ENCODE data around the gene CLASP1. TPM values are rescaled to one million over a fixed set of nuclear protein-coding genes. Genes with fewer than 3 reads are reported as not detected.
"Not testable (repeated sequence)": the region's sequence is repeated elsewhere in the genome, so short reads cannot be mapped to it uniquely, and the experiment has no call there.

CLASP1 gene
- total RNA-seq, 1 donor from 2014 or later, result 66.3 TPM

DNA sequence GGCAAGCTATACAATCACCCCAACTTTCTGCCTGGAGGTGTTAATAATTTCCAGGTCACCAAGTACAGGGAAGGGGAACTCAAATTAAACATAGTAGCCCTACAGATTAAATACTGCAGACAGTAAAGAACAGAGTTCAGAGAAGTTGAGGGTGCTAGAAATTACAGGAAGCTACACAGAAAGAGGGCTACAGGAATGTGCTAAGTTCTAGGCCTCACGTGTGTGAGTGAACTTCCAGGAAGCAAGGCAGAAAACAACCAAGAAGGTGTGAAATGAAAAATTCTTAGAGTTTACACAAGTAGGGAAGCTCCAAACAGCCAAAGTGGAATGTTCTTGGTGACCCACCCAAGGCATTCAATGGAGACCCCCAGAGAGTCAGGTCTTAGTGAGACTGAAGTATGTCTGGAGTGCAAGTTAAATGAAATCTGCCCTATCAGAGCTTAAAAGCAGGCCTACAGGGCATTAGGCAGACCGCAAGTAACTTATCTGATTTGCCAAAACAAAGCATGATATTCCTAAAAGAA is 176.7 kb downstream of the CLASP1 start:
- intact Hi-C loops (cut with DNase I), result no loop called here
- DNase-seq (ENCODE audit: missing footprints) (no peak), ATAC-seq (no peak)

DNA sequence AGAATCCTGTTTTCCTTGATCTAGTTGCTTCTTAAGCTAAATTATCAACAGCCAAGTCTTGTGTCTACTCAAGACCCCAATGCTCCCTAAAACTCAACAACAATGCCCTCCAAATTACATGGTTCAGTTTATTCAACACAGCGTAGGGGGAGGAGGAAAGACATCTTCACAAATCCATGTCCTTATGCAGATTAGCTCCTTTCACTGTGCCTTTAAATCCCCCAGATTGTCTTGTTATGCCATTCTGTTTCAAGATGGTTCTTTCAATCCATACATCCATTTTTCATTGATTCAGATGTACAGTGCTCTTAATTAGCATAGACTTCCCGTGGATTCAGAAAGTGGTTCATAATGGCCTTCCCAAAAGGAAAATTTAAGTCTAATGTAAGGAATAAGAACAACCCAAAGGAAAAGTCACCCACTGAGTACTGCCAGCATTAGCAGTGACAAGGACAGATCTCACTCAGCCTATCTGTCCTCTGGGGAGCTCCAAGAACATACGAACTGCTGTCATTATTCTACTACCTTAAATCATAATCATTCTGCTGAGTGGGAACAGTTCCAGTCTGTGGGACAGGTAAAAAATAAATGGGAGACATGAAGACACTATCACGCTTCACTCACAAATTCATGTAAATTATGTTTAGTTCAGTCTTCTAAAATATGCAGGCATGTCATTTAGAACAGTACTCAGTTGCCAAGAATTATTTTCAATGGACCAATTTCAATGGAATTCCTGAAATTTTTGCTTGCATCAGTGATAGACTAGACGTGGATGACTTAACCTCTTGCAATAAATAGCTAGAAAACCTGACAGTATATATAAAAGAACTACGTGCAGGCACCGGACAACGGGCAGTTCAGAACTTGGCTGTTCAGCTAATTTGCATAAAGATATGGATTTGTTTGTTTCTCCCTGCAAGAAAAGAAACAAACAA is 177.5 kb downstream of the CLASP1 start:
- DNase-seq (ENCODE audit: missing footprints) (no peak), ATAC-seq (peak; percentile 39)
- intact Hi-C loops (cut with DNase I), result no loop called here

GRCh38 chr2:121470917-121471316 is 178.3 kb downstream of the CLASP1 start:
- DNase-seq (ENCODE audit: missing footprints) (no peak), ATAC-seq (no peak)
- intact Hi-C loops (cut with DNase I), result no loop called here

GRCh38 chr2:121469356-121469755 is 179.9 kb downstream of the CLASP1 start:
- intact Hi-C loops (cut with DNase I), result no loop called here
- ATAC-seq, result no peak
- no peak for DNase-seq (ENCODE audit: missing footprints)

- DNase-seq (ENCODE audit: missing footprints) (no peak), ATAC-seq (no peak)
- intact Hi-C loops (cut with DNase I), result no loop called here
Observed at GRCh38 chr2:121468936-121469335, 180.3 kb downstream of the CLASP1 start.

DNA sequence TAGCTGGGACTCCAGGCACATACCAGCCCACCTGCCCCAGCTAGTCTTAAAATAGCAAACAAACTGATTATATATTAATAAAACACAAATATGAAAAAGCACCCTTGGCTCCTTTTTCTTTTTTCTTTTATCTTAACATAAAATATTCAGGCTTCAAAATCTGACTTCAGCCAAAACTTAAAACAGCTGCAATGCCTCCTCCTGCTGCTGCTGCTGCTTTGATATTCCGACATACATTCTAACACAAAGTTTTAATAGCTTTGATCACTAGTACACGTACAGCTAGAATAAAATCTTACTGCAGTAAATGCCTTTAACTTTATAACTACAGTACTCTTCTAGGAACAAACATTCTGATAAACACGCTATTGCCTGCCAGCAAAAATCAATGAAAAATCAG is 190.0 kb downstream of the CLASP1 start:
- intact Hi-C loops (cut with DNase I), result no loop called here
- ATAC-seq (no peak), DNase-seq (ENCODE audit: missing footprints) (no peak)

GRCh38 chr2:121456325-121456724 is 192.9 kb downstream of the CLASP1 start:
- no peak for ATAC-seq
- no peak for DNase-seq (ENCODE audit: missing footprints)
- intact Hi-C loops (cut with DNase I), result no loop called here

- DNase-seq (ENCODE audit: missing footprints) (no peak), ATAC-seq (no peak)
- intact Hi-C loops (cut with DNase I), result no loop called here
Observed at GRCh38 chr2:121455446-121455845, 193.8 kb downstream of the CLASP1 start.

- no peak for ATAC-seq
- no peak for DNase-seq (ENCODE audit: missing footprints)
- intact Hi-C loops (cut with DNase I), result no loop called here
Observed at GRCh38 chr2:121454549-121455090, 194.6 kb downstream of the CLASP1 start.

GRCh38 chr2:121451398-121451797 is 197.9 kb downstream of the CLASP1 start:
- intact Hi-C loops (cut with DNase I), result no loop called here
- DNase-seq (ENCODE audit: missing footprints) (no peak), ATAC-seq (no peak)

GRCh38 chr2:121450301-121450700 is 199.0 kb downstream of the CLASP1 start:
- intact Hi-C loops (cut with DNase I), result no loop called here
- no peak for ATAC-seq
- DNase-seq (ENCODE audit: missing footprints), result no peak

DNA sequence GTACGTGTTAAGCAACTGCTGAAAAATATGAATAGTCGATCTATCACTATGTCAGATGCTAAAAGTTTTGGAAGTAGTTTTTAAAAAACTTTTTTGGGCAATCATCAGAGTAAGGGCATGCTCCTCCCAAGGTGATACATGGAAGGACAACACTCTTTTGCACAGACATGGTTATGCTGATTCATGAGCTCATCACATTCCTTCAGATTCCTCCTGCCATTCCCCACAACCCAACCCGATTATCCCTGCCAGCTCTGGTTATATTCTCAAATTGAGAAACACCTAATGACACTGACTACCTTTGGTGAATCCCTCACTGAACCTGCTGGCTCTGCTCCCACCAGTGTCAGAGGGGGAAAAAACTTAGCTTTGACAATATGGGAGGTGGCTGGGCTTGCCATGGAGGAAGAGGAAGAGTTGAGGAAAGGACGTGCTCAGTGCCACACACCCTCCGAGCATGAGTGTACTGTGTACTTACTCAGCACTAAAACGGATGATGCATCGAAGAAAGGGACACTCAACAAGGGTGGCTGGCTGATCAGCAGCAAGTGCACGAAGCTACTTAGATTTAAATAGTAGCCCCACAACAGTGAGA is 202.5 kb downstream of the CLASP1 start:
- ATAC-seq (no peak), DNase-seq (ENCODE audit: missing footprints) (no peak)
- intact Hi-C loops (cut with DNase I), result no loop called here

GRCh38 chr2:121442889-121443288 is 206.4 kb downstream of the CLASP1 start:
- intact Hi-C loops (cut with DNase I), result no loop called here
- DNase-seq (ENCODE audit: missing footprints) (no peak), ATAC-seq (no peak)

DNA sequence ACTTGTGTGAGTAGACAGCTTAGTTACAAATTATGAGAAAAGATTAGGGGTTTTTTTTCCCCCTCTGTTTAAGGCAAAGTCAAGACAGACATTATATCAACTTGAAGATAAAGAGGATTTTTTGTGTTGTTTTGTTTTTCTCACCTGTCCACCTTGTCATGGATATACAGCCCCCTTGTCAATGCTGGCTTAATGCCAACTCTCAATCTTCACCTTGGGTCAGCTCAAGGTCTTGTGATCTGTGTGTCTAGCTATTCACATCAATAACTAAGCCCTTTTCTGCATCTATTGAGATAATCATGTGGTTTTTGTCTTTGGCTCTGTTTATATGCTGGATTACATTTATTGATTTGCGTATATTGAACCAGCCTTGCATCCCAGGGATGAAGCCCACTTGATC is 211.0 kb downstream of the CLASP1 start:
- DNase-seq (ENCODE audit: missing footprints); intact Hi-C loops (cut with DNase I); ATAC-seq: not testable (repeated sequence)

- intact Hi-C loops (cut with DNase I), result no loop called here
- ATAC-seq (no peak), DNase-seq (ENCODE audit: missing footprints) (no peak)
Observed at GRCh38 chr2:121436918-121437317, 212.3 kb downstream of the CLASP1 start.

DNA sequence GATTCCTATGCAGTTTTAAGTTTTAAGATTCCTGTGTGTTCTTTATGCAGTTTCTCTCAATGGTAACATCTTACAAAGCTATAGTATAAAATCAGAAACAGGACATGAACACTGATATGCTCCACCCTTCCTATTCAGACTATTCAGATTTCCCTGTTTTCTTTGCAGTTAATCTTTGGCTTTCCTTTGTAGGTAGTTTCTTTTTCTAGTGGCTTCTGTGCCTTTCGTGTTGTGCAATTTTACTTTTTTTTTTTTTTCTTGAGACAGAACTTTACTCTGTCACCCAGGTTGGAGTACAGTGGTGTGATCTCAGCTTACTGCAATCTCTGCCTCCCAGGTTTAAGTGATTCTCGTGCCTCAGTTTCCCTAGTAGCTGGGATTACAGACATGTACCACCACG is 213.5 kb downstream of the CLASP1 start:
- DNase-seq (ENCODE audit: missing footprints) (no peak), ATAC-seq (no peak)
- intact Hi-C loops (cut with DNase I), result no loop called here

GRCh38 chr2:121431214-121431613 is 218.0 kb downstream of the CLASP1 start:
- no peak for DNase-seq (ENCODE audit: missing footprints)
- intact Hi-C loops (cut with DNase I), result no loop called here
- no peak for ATAC-seq

- no peak for ATAC-seq
- intact Hi-C loops (cut with DNase I), result no loop called here
- no peak for DNase-seq (ENCODE audit: missing footprints)
Observed at GRCh38 chr2:121429927-121430520, 219.2 kb downstream of the CLASP1 start.

GRCh38 chr2:121429119-121429903 is 220.0 kb downstream of the CLASP1 start:
- peak; percentile 28 for ATAC-seq
- intact Hi-C loops (cut with DNase I), result no loop called here
- DNase-seq (ENCODE audit: missing footprints), result no peak

Measured in Right ventricle myocardium inferior (tissue), 1 donor.